GM12891 (cell line): ENCODE results near the gene DNAJC5.
"Not testable (repeated sequence)": the region's sequence is repeated elsewhere in the genome, so short reads cannot be mapped to it uniquely, and the experiment has no call there.

Source experiments
- POLR2A ChIP-seq: IDR thresholded peaks from 2 replicates; pipeline ENCODE4 v1.6.1; 2011; ENCODE audit warnings: low read depth, low read length, control low read depth
- POLR2AphosphoS5 ChIP-seq: IDR thresholded peaks from 2 replicates; pipeline ENCODE4 v1.6.1; 2011; ENCODE audit warnings: low read depth, low read length, control low read depth
- SPI1 ChIP-seq: IDR thresholded peaks from 2 replicates; pipeline ENCODE4 v1.6.1; 2011; ENCODE audit warnings: low read depth, low read length, control low read depth

- not testable (repeated sequence) for TF ChIP-seq SPI1, POLR2A, POLR2AphosphoS5
These were observed 27.9 kb upstream of the DNAJC5 start for GRCh38 chr20:63867042-63867441.
